RWPE2 (cell line): ENCODE measurements around the gene PADI1.

Experiments
- ATAC-seq: fragments of 200-7000 bp; cut with Tn5 transposase; 3 replicates; pipeline ENCODE4 v1.9.1; 2021; ENCODE audit warnings: low read depth
- DNase-seq: peaks from one replicate; pipeline ENCODE4 v3.0.0-alpha.2; 2020; ENCODE audit warnings: low spot score
- H3K27ac ChIP-seq: fragments of 450-650 bp; 2 replicates; pipeline ENCODE4 v1.5.1; 2017; ENCODE audit warnings: mild to moderate bottlenecking; ENCODE audit not compliant: poor library complexity, severe bottlenecking
- H3K27me3 ChIP-seq: fragments of 250-450 bp; sonication (Bioruptor Pico); 2 replicates; pipeline ENCODE4 v1.5.1; 2021; ENCODE audit warnings: mild to moderate bottlenecking, moderate library complexity; ENCODE audit not compliant: insufficient read depth, poor library complexity, severe bottlenecking
- H3K36me3 ChIP-seq: fragments of 250-450 bp; sonication (Bioruptor Pico); 2 replicates; pipeline ENCODE4 v1.5.1; 2020; ENCODE audit warnings: low read depth, mild to moderate bottlenecking, moderate library complexity
- H3K4me1 ChIP-seq: fragments of 250-450 bp; sonication (Bioruptor Pico); 2 replicates; pipeline ENCODE4 v1.5.1; 2021; ENCODE audit warnings: mild to moderate bottlenecking, moderate library complexity; ENCODE audit not compliant: insufficient read depth, poor library complexity, severe bottlenecking
- H3K4me3 ChIP-seq: fragments of 250-450 bp; sonication (Bioruptor Pico); 2 replicates; pipeline ENCODE4 v1.5.1; 2021; ENCODE audit warnings: mild to moderate bottlenecking, moderate library complexity; ENCODE audit not compliant: severe bottlenecking
- H3K9me3 ChIP-seq: fragments of 250-450 bp; sonication (Bioruptor Pico); 2 replicates; pipeline ENCODE4 v1.5.1; 2021; ENCODE audit warnings: mild to moderate bottlenecking, moderate library complexity; ENCODE audit not compliant: severe bottlenecking
- TF ChIP-seq, protein P1 (sequence below): fragments of 450-650 bp; IDR thresholded peaks from one replicate; pipeline ENCODE4 v1.5.1; 2017; ENCODE audit warnings: mild to moderate bottlenecking, moderate library complexity; ENCODE audit not compliant: poor library complexity, severe bottlenecking

The PADI1 gene

DNA sequence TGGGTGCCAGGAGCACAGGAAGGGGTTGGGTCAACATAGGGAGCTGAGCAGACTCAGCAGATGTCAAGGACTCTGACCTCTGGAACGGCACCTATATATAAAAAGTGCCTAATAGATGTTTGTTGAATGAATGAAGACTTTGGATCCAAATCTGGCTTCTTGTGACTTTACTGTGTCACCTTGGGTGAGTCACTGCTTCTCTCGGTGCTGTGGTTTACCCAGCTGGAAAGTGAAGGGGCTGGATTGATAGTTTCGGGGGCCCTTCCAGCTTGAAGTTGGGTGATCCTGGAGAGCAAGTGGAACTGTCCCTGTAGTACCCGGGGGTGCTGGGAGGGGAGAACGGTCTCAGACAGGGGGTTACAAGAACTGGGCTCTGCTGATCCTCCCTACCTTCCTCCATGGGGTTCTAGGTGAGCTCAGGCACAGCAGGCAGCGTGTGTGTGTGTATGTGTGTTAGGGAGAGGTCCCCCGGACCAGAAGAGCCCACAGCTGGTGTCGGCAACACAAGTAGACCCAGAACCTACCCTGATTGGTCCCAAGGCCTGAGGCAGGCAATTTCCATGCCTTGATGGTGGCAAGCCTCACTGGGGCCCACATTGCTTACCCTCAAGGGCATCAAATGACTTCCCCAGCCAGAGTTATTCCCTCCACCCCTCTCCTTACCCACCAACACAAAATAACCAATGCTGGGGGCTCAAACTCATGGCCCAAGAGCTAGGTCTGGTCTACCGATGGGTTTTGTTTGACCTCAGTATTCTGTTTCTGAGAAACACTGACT, 5.5 kb upstream of the PADI1 start:
- ATAC-seq: no peak
- Histone ChIP-seq H3K27ac (peak overlapping the region; percentile 12), H3K4me3 (no peak overlapping the region), H3K4me1 (peaks cover 6% of the 10 kb centered on the region), H3K36me3 (no peaks in the 10 kb centered on the region), H3K9me3 (no peaks in the 10 kb centered on the region), H3K27me3 (no peaks in the 10 kb centered on the region)
- no peak for DNase-seq
- TF ChIP-seq, protein P1, sequence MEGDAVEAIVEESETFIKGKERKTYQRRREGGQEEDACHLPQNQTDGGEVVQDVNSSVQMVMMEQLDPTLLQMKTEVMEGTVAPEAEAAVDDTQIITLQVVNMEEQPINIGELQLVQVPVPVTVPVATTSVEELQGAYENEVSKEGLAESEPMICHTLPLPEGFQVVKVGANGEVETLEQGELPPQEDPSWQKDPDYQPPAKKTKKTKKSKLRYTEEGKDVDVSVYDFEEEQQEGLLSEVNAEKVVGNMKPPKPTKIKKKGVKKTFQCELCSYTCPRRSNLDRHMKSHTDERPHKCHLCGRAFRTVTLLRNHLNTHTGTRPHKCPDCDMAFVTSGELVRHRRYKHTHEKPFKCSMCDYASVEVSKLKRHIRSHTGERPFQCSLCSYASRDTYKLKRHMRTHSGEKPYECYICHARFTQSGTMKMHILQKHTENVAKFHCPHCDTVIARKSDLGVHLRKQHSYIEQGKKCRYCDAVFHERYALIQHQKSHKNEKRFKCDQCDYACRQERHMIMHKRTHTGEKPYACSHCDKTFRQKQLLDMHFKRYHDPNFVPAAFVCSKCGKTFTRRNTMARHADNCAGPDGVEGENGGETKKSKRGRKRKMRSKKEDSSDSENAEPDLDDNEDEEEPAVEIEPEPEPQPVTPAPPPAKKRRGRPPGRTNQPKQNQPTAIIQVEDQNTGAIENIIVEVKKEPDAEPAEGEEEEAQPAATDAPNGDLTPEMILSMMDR: no peak

DNA sequence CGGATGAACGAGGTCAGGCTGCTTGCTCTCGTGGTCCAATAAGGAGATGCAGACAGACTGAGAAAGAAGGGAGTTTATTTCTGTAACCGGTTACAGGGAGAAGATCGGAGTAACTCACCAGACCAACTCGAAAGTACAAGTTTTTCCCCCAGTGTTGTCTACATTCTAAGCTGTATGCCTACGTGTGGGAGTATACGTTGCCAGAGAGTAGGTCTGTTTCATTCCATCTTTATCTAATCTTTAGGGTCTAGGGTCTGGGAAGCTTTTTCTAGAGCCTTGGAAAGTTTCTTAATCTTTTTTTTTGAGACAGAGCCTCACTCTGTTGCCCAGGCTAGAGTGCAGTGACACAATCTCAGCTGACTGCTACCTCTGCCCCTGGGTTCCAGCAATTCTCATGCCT, 4.7 kb upstream of the PADI1 start:
- H3K9me3 ChIP-seq: no peaks in the 10 kb centered on the region
- TF ChIP-seq, protein P1: no peak
- DNase-seq (no peak), ATAC-seq (no peak)
- H3K4me1 ChIP-seq: peaks cover 6% of the 10 kb centered on the region
- no peak overlapping the region for H3K4me3 ChIP-seq
- H3K36me3 ChIP-seq: no peaks in the 10 kb centered on the region
- no peaks in the 10 kb centered on the region for H3K27me3 ChIP-seq
- peak overlapping the region; percentile 12 for H3K27ac ChIP-seq

DNA sequence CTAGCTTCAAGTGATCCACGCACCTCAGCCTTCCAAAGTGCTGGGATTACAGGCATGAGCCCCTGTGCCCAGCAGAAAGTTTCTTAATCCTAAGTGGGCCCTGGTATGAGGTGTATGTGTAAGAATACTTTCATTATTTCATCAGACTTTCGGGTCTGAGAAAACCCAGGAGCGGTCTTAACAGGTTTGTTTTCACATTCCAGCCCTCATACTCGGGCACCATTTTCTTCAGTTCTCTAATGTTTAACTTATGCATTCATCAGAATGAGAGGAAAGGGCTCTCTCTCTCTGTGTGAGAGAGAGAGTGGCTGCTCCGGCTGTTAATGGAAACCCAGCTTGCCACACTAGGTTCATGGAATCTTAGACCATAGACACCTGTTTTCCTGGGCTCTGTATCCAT, 4.2 kb upstream of the PADI1 start:
- Histone ChIP-seq H3K4me1 (peaks cover 6% of the 10 kb centered on the region), H3K9me3 (no peaks in the 10 kb centered on the region), H3K36me3 (no peaks in the 10 kb centered on the region), H3K27me3 (no peaks in the 10 kb centered on the region), H3K27ac (peak overlapping the region; percentile 12), H3K4me3 (no peak overlapping the region)
- TF ChIP-seq, protein P1: no peak
- no peak for DNase-seq
- ATAC-seq: no peak

DNA sequence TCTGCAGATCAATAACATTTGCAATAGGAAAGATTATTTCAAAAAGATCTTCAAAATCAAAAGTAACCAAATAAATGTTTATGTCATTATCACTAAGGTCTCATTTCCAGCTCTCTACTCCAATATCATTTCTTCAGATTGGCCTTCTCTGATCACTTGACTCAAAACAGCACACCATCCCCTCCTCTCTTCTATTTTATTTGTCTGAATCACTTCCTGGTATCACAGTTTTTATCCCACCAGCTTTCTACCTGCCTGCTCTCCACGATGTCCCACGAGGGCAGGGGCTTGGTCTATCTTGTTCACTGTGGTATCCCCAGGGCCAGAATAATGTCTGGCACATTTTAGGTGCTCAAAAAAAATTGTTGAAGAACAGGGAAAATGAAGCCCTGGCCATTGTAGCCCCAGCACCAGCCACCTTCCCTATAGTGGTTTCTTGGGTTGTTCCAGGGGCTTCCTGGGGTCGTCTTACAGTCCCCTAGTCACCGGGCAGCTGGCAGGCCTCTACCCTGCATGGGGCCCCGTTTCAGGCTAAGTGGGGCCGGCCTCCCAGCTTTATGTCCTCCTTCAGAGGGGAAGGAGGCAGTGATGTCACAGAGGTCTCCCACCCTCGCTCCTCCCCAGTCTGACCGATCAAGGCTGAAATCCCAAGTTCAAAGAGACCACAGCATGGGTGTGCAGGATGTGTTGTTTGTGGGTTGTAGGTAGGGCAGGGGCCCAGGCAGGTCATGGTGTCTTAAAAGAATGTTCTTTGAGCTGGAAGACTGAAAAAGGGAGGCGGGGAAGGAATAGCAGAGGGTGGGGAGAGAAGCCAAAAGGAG, 3.5 kb upstream of the PADI1 start:
- ATAC-seq: no peak
- H3K27me3 ChIP-seq: no peaks in the 10 kb centered on the region
- no peaks in the 10 kb centered on the region for H3K9me3 ChIP-seq
- peak overlapping the region; percentile 12 for H3K27ac ChIP-seq
- DNase-seq: peak; percentile 24
- no peaks in the 10 kb centered on the region for H3K36me3 ChIP-seq
- no peak overlapping the region for H3K4me3 ChIP-seq
- TF ChIP-seq, protein P1: no peak
- peaks cover 6% of the 10 kb centered on the region for H3K4me1 ChIP-seq
